DND-41 (cell line): ENCODE results near the gene DRP2.

Experiments used
- ATAC-seq: fragments of 200-7000 bp; cut with Tn5 transposase; 3 replicates; pipeline ENCODE4 v1.9.1; 2021; ENCODE audit warnings: low read depth; ENCODE audit not compliant: insufficient read depth
- DNase-seq: peaks from one replicate; pipeline ENCODE4 v3.0.0-alpha.2; 2020
- H2AFZ ChIP-seq: 2 replicates; pipeline ENCODE4 v1.6.0; 2012; ENCODE audit warnings: low read depth, low read length
- H3K27ac ChIP-seq: 2 replicates; pipeline ENCODE4 v1.5.1; 2012; ENCODE audit warnings: low read length, inconsistent platforms
- H3K27me3 ChIP-seq: fragments of 200-600 bp; sonication (generic); 2 replicates; pipeline ENCODE4 v1.6.0; 2012; ENCODE audit warnings: low read length, mild to moderate bottlenecking, inconsistent platforms; ENCODE audit not compliant: insufficient read depth, poor library complexity
- H3K36me3 ChIP-seq: 2 replicates; pipeline ENCODE4 v1.5.1; 2012; ENCODE audit warnings: low read length, inconsistent platforms; ENCODE audit not compliant: insufficient read depth
- H3K4me1 ChIP-seq: 2 replicates; pipeline ENCODE4 v1.5.1; 2012; ENCODE audit warnings: mild to moderate bottlenecking, low read length; ENCODE audit not compliant: insufficient read depth
- H3K4me2 ChIP-seq: 2 replicates; pipeline ENCODE4 v1.6.0; 2012; ENCODE audit warnings: mild to moderate bottlenecking, moderate library complexity, low read length, inconsistent platforms; ENCODE audit not compliant: insufficient read depth
- H3K4me3 ChIP-seq, 2 experiments: fragments of 200-600 bp in 1 of 2; shearing (Covaris generic) in 1 of 2; 2 replicates each; pipeline ENCODE4 v1.5.1; 2012 to 2016; ENCODE audit warnings: inconsistent platforms in 2 of 2, low read length in 2 of 2, mild to moderate bottlenecking in 2 of 2, low read depth in 1 of 2, moderate library complexity in 1 of 2
- H3K79me2 ChIP-seq: 2 replicates; pipeline ENCODE4 v1.6.0; 2012; ENCODE audit warnings: low read length, inconsistent platforms; ENCODE audit not compliant: insufficient read depth
- H3K9ac ChIP-seq: 2 replicates; pipeline ENCODE4 v1.6.0; 2012; ENCODE audit warnings: low read depth, mild to moderate bottlenecking, inconsistent platforms, low read length, moderate library complexity
- H3K9me3 ChIP-seq: 2 replicates; pipeline ENCODE4 v1.5.1; 2012; ENCODE audit warnings: low read length, moderate library complexity, mild to moderate bottlenecking, inconsistent platforms; ENCODE audit not compliant: insufficient read depth, severe bottlenecking
- H4K20me1 ChIP-seq: 2 replicates; pipeline ENCODE4 v1.6.0; 2012; ENCODE audit warnings: low read length; ENCODE audit not compliant: insufficient read depth
- EZH2 ChIP-seq: IDR thresholded peaks from 3 replicates; pipeline ENCODE4 v1.6.1; 2012; ENCODE audit warnings: borderline replicate concordance, low read depth, mild to moderate bottlenecking, moderate library complexity, low read length, inconsistent platforms; ENCODE audit not compliant: severe bottlenecking
- TF ChIP-seq, protein P1 (sequence below): IDR thresholded peaks from 2 replicates; pipeline ENCODE4 v1.5.1; 2012; ENCODE audit warnings: borderline replicate concordance, low read length, moderate library complexity, mild to moderate bottlenecking; ENCODE audit not compliant: poor library complexity, severe bottlenecking; ENCODE audit errors: extremely low read depth

The DRP2 gene

DNA sequence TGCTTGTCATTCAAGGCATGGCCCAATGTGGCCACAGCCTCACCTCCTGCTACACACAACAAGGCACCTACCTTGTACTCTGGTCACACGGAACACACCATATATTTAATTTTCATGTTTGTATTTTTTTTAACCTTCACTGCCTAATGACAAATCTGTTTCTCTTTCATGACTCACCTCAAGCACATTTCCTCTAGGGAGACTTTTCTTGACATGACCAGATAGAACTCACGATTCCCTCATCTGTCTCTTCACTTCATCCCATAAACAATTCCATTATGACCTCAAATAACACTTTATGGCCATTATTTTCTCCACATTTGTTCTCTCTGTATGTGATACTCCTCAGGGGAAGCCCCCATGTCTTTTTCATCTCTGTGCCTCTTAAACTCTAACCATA is 11.1 kb downstream of the DRP2 start:
- Histone ChIP-seq H2AFZ (no peak overlapping the region), H3K9me3 (no peaks in the 10 kb centered on the region), H3K27ac (no peak overlapping the region), H4K20me1 (no peaks in the 10 kb centered on the region), H3K27me3 (no peaks in the 10 kb centered on the region), H3K4me1 (no peaks in the 10 kb centered on the region), H3K79me2 (no peaks in the 10 kb centered on the region), H3K4me2 (no peak overlapping the region), H3K4me3 (no peak overlapping the region), H3K9ac (no peak overlapping the region), H3K36me3 (no peaks in the 10 kb centered on the region)
- no peak for DNase-seq
- no peak for ATAC-seq
- TF ChIP-seq, protein P1, sequence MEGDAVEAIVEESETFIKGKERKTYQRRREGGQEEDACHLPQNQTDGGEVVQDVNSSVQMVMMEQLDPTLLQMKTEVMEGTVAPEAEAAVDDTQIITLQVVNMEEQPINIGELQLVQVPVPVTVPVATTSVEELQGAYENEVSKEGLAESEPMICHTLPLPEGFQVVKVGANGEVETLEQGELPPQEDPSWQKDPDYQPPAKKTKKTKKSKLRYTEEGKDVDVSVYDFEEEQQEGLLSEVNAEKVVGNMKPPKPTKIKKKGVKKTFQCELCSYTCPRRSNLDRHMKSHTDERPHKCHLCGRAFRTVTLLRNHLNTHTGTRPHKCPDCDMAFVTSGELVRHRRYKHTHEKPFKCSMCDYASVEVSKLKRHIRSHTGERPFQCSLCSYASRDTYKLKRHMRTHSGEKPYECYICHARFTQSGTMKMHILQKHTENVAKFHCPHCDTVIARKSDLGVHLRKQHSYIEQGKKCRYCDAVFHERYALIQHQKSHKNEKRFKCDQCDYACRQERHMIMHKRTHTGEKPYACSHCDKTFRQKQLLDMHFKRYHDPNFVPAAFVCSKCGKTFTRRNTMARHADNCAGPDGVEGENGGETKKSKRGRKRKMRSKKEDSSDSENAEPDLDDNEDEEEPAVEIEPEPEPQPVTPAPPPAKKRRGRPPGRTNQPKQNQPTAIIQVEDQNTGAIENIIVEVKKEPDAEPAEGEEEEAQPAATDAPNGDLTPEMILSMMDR = no peak
- no peak for TF ChIP-seq EZH2

DNA sequence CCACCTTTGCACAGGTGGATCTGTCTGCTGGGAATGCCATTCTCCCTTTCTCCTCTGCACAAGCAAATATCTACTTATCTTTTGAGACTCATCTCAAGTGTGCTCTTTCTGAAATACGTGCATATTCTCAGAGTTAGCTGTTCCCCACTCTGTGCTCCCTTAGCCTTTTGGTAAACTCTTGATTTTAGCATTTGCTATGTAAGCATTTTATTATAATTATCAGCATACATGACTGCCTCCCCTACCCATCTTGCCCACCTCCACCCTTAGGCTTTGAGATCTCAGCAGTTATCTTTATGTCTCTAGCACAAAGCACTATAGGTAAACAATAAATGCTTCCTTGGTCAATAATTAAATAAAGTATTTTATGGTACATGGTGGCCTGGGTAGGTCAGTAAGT is 11.5 kb downstream of the DRP2 start:
- Histone ChIP-seq H3K4me1 (no peaks in the 10 kb centered on the region), H2AFZ (no peak overlapping the region), H4K20me1 (no peaks in the 10 kb centered on the region), H3K4me2 (no peak overlapping the region), H3K9ac (no peak overlapping the region), H3K27ac (no peak overlapping the region), H3K27me3 (no peaks in the 10 kb centered on the region), H3K36me3 (no peaks in the 10 kb centered on the region), H3K79me2 (no peaks in the 10 kb centered on the region), H3K9me3 (no peaks in the 10 kb centered on the region), H3K4me3 (no peak overlapping the region)
- ATAC-seq (no peak), DNase-seq (no peak)
- no peak for TF ChIP-seq EZH2
- TF ChIP-seq, protein P1 = no peak

DNA sequence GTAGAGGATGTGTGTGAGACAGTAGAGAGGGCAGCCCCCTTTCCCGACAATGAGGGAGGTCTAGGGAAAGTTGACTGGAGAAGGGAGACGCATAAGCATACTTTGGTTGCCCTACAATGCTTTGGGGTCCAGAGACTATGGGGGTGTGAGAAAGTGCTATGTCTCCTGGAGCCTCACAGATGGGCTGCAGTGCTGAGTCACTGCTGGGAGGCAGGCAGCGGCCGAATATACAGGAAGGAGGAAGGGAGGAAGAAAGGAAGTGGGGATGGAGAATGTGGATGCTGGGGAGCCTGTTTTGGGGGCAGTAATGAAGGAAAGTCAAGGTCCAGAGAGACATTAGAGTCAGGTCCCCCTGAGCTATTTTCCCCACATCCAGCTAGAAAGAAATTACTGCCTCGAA is 12.7 kb downstream of the DRP2 start:
- no peak overlapping the region for H3K27ac ChIP-seq

More for the DNA sequence above, 12.7 kb downstream of the DRP2 start:
- no peaks in the 10 kb centered on the region for H3K36me3 ChIP-seq
- H3K4me1 ChIP-seq = no peaks in the 10 kb centered on the region
- DNase-seq (no peak), ATAC-seq (no peak)
- no peaks in the 10 kb centered on the region for H3K27me3 ChIP-seq
- no peak overlapping the region for H2AFZ ChIP-seq
- H4K20me1 ChIP-seq = no peaks in the 10 kb centered on the region
- H3K4me3 ChIP-seq = no peak overlapping the region
- no peaks in the 10 kb centered on the region for H3K9me3 ChIP-seq
- H3K9ac ChIP-seq = no peak overlapping the region
- no peak overlapping the region for H3K4me2 ChIP-seq
- no peaks in the 10 kb centered on the region for H3K79me2 ChIP-seq
- TF ChIP-seq EZH2 = no peak
- TF ChIP-seq, protein P1 = no peak
